IMR-90 (cell line): ENCODE results near the gene PRRC2B. TPM values are rescaled to one million over a fixed set of nuclear protein-coding genes. Genes with fewer than 3 reads are reported as not detected.

Experiments used
- ATAC-seq: fragments of 200-7000 bp; cut with Tn5 transposase; 2 replicates; pipeline ENCODE4 v1.9.1; 2020; ENCODE audit warnings: low read depth, mild to moderate bottlenecking, moderate library complexity
- BruUV-seq: library from RNA; stranded (reverse); fragments of 400-500 nt; replicated peaks from 2 replicates; lab custom pipeline; 2021; lab: Mats Ljungman, UMichigan
- CTCF ChIA-PET: fragments of 300-600 bp; formaldehyde crosslinking; extraction: SDS; loops from one replicate; lab custom pipeline; 2021; ENCODE audit warnings: antibody characterized with exemption; lab: Yijun Ruan, JAX
- POLR2A ChIA-PET: fragments of 300-600 bp; sonication (Branson Sonifier 250); formaldehyde crosslinking; loops from one replicate; lab custom pipeline; 2022; ENCODE audit warnings: antibody characterized with exemption; ENCODE audit not compliant: unreplicated experiment; lab: Charles Lee
- DNase-seq: peaks from one replicate; pipeline ENCODE4 v3.0.0; 2013
- H2AFZ ChIP-seq: replicated peaks from 2 replicates; pipeline ENCODE3; 2013; ENCODE audit warnings: low read length, mild to moderate bottlenecking; ENCODE audit not compliant: poor library complexity
- H2AK5ac ChIP-seq: 2 replicates; pipeline ENCODE4 v1.6.1; 2013; ENCODE audit warnings: low read depth, low read length, inconsistent platforms
- H2AK9ac ChIP-seq: replicated peaks from 2 replicates; pipeline ENCODE3; 2013; ENCODE audit warnings: mild to moderate bottlenecking, low read depth, low read length, moderate library complexity; ENCODE audit not compliant: poor library complexity
- H2BK120ac ChIP-seq: 2 replicates; pipeline ENCODE4 v1.6.1; 2013; ENCODE audit warnings: low read depth, low read length, inconsistent platforms
- H2BK15ac ChIP-seq: 3 replicates; pipeline ENCODE4 v1.6.1; 2013; ENCODE audit warnings: low read depth, low read length, inconsistent platforms
- H2BK20ac ChIP-seq: 2 replicates; pipeline ENCODE4 v1.6.1; 2013; ENCODE audit warnings: low read depth, mild to moderate bottlenecking, inconsistent platforms, low read length, moderate library complexity
- H2BK5ac ChIP-seq: 2 replicates; pipeline ENCODE4 v1.6.1; 2013; ENCODE audit warnings: mild to moderate bottlenecking, low read depth, low read length, inconsistent platforms; ENCODE audit not compliant: poor library complexity, severe bottlenecking
- H3K14ac ChIP-seq: replicated peaks from 2 replicates; pipeline ENCODE4 v1.6.1; 2013; ENCODE audit warnings: low read depth, low read length, inconsistent platforms
- H3K18ac ChIP-seq: 2 replicates; pipeline ENCODE4 v1.6.1; 2013; ENCODE audit warnings: low read depth, low read length, control low read depth
- H3K23ac ChIP-seq: 2 replicates; pipeline ENCODE4 v1.6.1; 2013; ENCODE audit warnings: low read depth, low read length, inconsistent platforms
- H3K27ac ChIP-seq: 2 replicates; pipeline ENCODE4 v1.5.1; 2013; ENCODE audit warnings: mild to moderate bottlenecking, control low read depth, low read length; ENCODE audit not compliant: insufficient read depth
- H3K27me3 ChIP-seq: 2 replicates; pipeline ENCODE4 v1.6.1; 2013; ENCODE audit warnings: low read length; ENCODE audit not compliant: control insufficient read depth, insufficient read depth
- H3K36me3 ChIP-seq: 2 replicates; pipeline ENCODE4 v1.6.1; 2013; ENCODE audit warnings: low read length, mixed read lengths; ENCODE audit not compliant: control insufficient read depth, insufficient read depth
- H3K4ac ChIP-seq: 2 replicates; pipeline ENCODE4 v1.6.1; 2013; ENCODE audit warnings: low read depth, low read length, inconsistent platforms
- H3K4me1 ChIP-seq: 2 replicates; pipeline ENCODE4 v1.6.1; 2013; ENCODE audit warnings: low read length, mixed read lengths; ENCODE audit not compliant: control insufficient read depth, insufficient read depth
- H3K4me2 ChIP-seq: 2 replicates; pipeline ENCODE4 v1.6.1; 2013; ENCODE audit warnings: low read depth, mild to moderate bottlenecking, control low read depth, low read length, moderate library complexity
- H3K4me3 ChIP-seq: 2 replicates; pipeline ENCODE4 v1.5.1; 2013; ENCODE audit warnings: low read depth, mild to moderate bottlenecking, control low read depth, low read length, moderate library complexity; ENCODE audit not compliant: insufficient read depth
- H3K56ac ChIP-seq: 2 replicates; pipeline ENCODE4 v1.6.1; 2013; ENCODE audit warnings: low read length, inconsistent platforms; ENCODE audit not compliant: insufficient read depth; ENCODE audit errors: extremely low read depth
- H3K79me1 ChIP-seq, 2 experiments: 2 replicates each; pipeline ENCODE4 v1.6.1; 2013; ENCODE audit warnings: low read length in 2 of 2, inconsistent platforms in 1 of 2, low read depth in 1 of 2
- H3K9ac ChIP-seq: 2 replicates; pipeline ENCODE4 v1.6.1; 2013; ENCODE audit warnings: low read depth, low read length, control low read depth
- H3K9me1 ChIP-seq: 2 replicates; pipeline ENCODE4 v1.6.1; 2013; ENCODE audit warnings: low read length, inconsistent platforms; ENCODE audit not compliant: insufficient read depth
- H3K9me3 ChIP-seq: 2 replicates; pipeline ENCODE4 v1.6.1; 2013; ENCODE audit warnings: low read length; ENCODE audit not compliant: control insufficient read depth, insufficient read depth
- H4K20me1 ChIP-seq: 2 replicates; pipeline ENCODE4 v1.6.1; 2013; ENCODE audit warnings: low read length, inconsistent platforms; ENCODE audit not compliant: insufficient read depth
- H4K5ac ChIP-seq: 2 replicates; pipeline ENCODE4 v1.6.1; 2013; ENCODE audit warnings: mild to moderate bottlenecking, low read depth, low read length, control low read depth
- H4K8ac ChIP-seq, 2 experiments: 2 replicates each; pipeline ENCODE4 v1.6.1; 2013; ENCODE audit warnings: low read depth in 2 of 2, low read length in 2 of 2, control low read depth in 1 of 2, inconsistent platforms in 1 of 2
- H4K91ac ChIP-seq: 2 replicates; pipeline ENCODE4 v1.6.1; 2013; ENCODE audit warnings: low read depth, low read length, inconsistent platforms; ENCODE audit not compliant: insufficient read depth
- MAFK ChIP-seq: IDR thresholded peaks from 2 replicates; pipeline ENCODE4 v1.6.1; 2012; ENCODE audit warnings: low read depth, low read length, improper control_type of control experiment
- MAZ ChIP-seq: IDR thresholded peaks from 2 replicates; pipeline ENCODE4 v1.6.1; 2012; ENCODE audit warnings: low read depth, mild to moderate bottlenecking, low read length, improper control_type of control experiment, moderate library complexity, borderline replicate concordance
- NFE2L2 ChIP-seq: fragments of 150-350 bp; IDR thresholded peaks from 2 replicates; pipeline ENCODE4 v1.6.1; 2016; ENCODE audit warnings: low read depth, mild to moderate bottlenecking, low read length
- WGBS, 2 experiments: methylation state at CpG; one replicate each; pipeline versions ENCODE4 v1.1.5 to v1.1.7; 2013; ENCODE audit warnings: missing lambda C conversion rate in 2 of 2; ENCODE audit not compliant: insufficient read length in 1 of 2; ENCODE audit errors: extremely low coverage in 2 of 2; 5-methylcytosine and 5-hydroxymethylcytosine counted together
- dilution Hi-C: fragments of 300-500 bp; cut with HindIII; formaldehyde crosslinking; loops from one replicate; pipeline ENCODE4 v1.14.3; 2018; ENCODE audit warnings: low sequenced_read_pairs; ENCODE audit not compliant: unreplicated experiment
- in situ Hi-C: fragments of 300-500 bp; cut with MboI; formaldehyde crosslinking; loops from 3 replicates; pipeline ENCODE4 v1.14.3; 2019; ENCODE audit warnings: low sequenced_read_pairs, inconsistent platforms, mixed read lengths
- intact Hi-C: fragments of 100-400 bp; cut with micrococcal nuclease; formaldehyde crosslinking; loops from 2 replicates; pipeline ENCODE4 v1.10.0; 2022
- polyA plus RNA-seq, 3 experiments: library from polyadenylated mRNA; depleted of rRNA; stranded (reverse); fragments of >200 nt; gene quantifications; 2 replicates each; pipeline ENCODE4 v1.2.3, GENCODE V29; 2012; ENCODE audit warnings: low replicate concordance in 1 of 3
- total RNA-seq: library from RNA; depleted of rRNA; stranded (reverse); fragments of >200 nt; gene quantifications from 2 replicates; pipeline ENCODE4 v1.2.3, GENCODE V29; 2012

The PRRC2B gene
- total and polyA plus RNA-seq, 2 of the 4 experiments (the other 2 are of a cell fraction), result 19.4 to 39.1 TPM

GRCh38 chr9:131347376-131348020 lies 46.4 kb upstream of the PRRC2B start:
- no peak overlapping the region for H3K9ac ChIP-seq
- dilution Hi-C loops (no loop called here), in situ Hi-C loops (no loop called here), intact Hi-C loops (no loop called here)
- CTCF ChIA-PET, result no interaction called here
- H2BK15ac ChIP-seq, result no peak overlapping the region
- H2BK20ac ChIP-seq, result no peak overlapping the region
- H4K5ac ChIP-seq, result no peak overlapping the region
- H2AK5ac ChIP-seq, result no peak overlapping the region
- peak overlapping the region; percentile 32 for H2AFZ ChIP-seq
- H3K4me3 ChIP-seq, result no peak overlapping the region
- no peak overlapping the region for H4K91ac ChIP-seq
- no peak overlapping the region for H2BK120ac ChIP-seq
- H4K8ac ChIP-seq, result no peak overlapping the region
- H2AK9ac ChIP-seq, result no peak overlapping the region
- H3K4me1 ChIP-seq, result no peaks in the 10 kb centered on the region
- no peaks in the 10 kb centered on the region for H3K36me3 ChIP-seq
- ATAC-seq (no peak), DNase-seq (no peak)
- TF ChIP-seq MAFK (peak; percentile 93), MAZ (no peak), NFE2L2 (0 out of 2 replicates have a peak, but pooled peaks have one; percentile 7)
- POLR2A ChIA-PET, result no interaction called here
- 79% methylated on average over 16 of the region's 19 CpGs; no CpG with 5 or more reads in 1 of the 2 experiments for WGBS, 2 experiments
- no peak overlapping the region for H3K14ac ChIP-seq
- H3K56ac ChIP-seq, result no peak overlapping the region
- BruUV-seq, result no TSS peak
- no peak overlapping the region for H3K4me2 ChIP-seq
- H4K20me1 ChIP-seq, result no peaks in the 10 kb centered on the region; the same call in 1 of the 2 replicates
- no peak overlapping the region for H3K4ac ChIP-seq
- no peaks in the 10 kb centered on the region for H3K9me1 ChIP-seq
- no peak overlapping the region for H3K23ac ChIP-seq
- no peaks in the 10 kb centered on the region for H3K79me1 ChIP-seq
- H3K27ac ChIP-seq, result no peak overlapping the region
- no peaks in the 10 kb centered on the region; the same call in none of the 2 replicates for H3K27me3 ChIP-seq
- H3K18ac ChIP-seq, result no peak overlapping the region
- no peak overlapping the region for H2BK5ac ChIP-seq
- H3K9me3 ChIP-seq, result no peaks in the 10 kb centered on the region
